ENCODE measurements around the gene TNP2. TPM values are rescaled to one million over a fixed set of nuclear protein-coding genes. Genes with fewer than 3 reads are reported as not detected.

TNP2 gene
- total RNA-seq, 1 experiment from 2014 or later, result not detected

DNA sequence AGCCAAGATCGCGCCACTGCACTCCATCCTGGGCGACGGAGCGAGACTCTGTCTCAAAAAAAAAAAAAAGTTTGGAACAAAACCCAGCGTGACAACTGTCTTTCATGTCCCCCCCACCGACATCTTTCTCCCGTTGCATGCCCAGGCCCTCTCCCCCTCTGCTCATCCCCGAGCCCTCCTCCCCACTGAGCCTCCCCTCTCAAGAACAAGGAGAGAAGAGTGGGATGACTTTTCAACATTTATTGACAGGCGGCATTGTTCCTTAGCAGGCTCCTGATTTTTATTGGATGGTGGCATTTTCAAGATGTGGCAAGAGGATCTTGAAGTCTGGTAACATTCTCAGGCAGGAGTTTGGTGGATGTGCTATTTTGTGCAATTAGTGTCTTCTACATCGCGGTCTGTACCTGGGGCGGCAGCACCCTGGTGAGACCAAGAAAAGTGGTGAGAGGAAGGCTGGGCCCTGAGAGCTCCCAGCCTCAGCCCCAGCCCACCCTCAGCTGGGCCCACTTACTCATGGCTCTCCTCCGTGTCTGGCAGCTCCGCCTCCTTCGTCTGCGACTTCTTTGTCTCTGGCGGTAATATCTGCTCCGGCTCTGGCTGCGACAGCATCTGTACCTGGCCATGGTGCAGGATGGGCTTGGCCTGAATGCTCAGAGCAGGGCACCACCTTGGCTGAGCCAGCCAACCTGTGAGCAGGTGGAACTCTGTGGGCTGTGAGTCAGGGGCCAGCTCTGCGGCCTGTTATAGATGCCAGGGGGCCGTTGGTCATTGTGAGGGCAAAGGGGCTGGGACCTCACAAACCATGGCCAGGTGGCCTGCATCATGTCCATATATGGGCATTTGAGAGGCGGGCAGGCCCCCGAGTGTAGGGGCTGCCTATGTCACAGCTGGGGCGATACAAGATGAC, 11.7 kb upstream of the TNP2 start, which contains the start of gene PRM1:
Gene PRM1 (minus strand): TSS at position 715 of the 907 bp plus-strand sequence. CDS start 92 bp downstream, at position 623.
- intact Hi-C loops (cut with micrococcal nuclease), result no loop called here
- TF ChIP-seq SRF (IDR thresholded peaks at IDR 0.05; ENCODE audit: low read depth) (no peak), SP1 (IDR thresholded peaks at IDR 0.05; ENCODE audit: low read depth) (no peak), RAD21 (IDR thresholded peaks at IDR 0.05; ENCODE audit: low read depth) (no peak), ZNF274 (IDR thresholded peaks at IDR 0.05; ENCODE audit: low read depth, low read length) (no peak), SIN3A (IDR thresholded peaks at IDR 0.05; ENCODE audit: low read depth) (no peak), EZH2 (IDR thresholded peaks at IDR 0.05) (no peak), CEBPB (IDR thresholded peaks at IDR 0.05; ENCODE audit: low read depth) (no peak), CBX3 (IDR thresholded peaks at IDR 0.05; ENCODE audit: low read depth) (no peak)
- TF ChIP-seq, protein P1, sequence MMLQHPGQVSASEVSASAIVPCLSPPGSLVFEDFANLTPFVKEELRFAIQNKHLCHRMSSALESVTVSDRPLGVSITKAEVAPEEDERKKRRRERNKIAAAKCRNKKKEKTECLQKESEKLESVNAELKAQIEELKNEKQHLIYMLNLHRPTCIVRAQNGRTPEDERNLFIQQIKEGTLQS (IDR thresholded peaks at IDR 0.05), result no peak
- TF ChIP-seq, protein P2, sequence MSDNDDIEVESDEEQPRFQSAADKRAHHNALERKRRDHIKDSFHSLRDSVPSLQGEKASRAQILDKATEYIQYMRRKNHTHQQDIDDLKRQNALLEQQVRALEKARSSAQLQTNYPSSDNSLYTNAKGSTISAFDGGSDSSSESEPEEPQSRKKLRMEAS (IDR thresholded peaks at IDR 0.05), result no peak
- TF ChIP-seq, protein P3, sequence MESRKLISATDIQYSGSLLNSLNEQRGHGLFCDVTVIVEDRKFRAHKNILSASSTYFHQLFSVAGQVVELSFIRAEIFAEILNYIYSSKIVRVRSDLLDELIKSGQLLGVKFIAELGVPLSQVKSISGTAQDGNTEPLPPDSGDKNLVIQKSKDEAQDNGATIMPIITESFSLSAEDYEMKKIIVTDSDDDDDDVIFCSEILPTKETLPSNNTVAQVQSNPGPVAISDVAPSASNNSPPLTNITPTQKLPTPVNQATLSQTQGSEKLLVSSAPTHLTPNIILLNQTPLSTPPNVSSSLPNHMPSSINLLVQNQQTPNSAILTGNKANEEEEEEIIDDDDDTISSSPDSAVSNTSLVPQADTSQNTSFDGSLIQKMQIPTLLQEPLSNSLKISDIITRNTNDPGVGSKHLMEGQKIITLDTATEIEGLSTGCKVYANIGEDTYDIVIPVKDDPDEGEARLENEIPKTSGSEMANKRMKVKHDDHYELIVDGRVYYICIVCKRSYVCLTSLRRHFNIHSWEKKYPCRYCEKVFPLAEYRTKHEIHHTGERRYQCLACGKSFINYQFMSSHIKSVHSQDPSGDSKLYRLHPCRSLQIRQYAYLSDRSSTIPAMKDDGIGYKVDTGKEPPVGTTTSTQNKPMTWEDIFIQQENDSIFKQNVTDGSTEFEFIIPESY (IDR thresholded peaks at IDR 0.05; ENCODE audit: extremely low read depth, insufficient replicate concordance, low read length), result no peak
- Histone ChIP-seq H3K9ac (ENCODE audit: low read length) (no peak within 1 kb of the TSS), H3K9me3 (ENCODE audit: control insufficient read depth in 1 of 2, insufficient read depth in 1 of 2, low read depth in 1 of 2, low read length in 2 of 2) (no peaks in the 10 kb centered on the region), H3K4me2 (ENCODE audit: low read length) (no peak within 1 kb of the TSS), H3K4me1 (ENCODE audit: control insufficient read depth in 1 of 2, insufficient read depth in 2 of 2, low read length in 2 of 2) (no peaks in the 10 kb centered on the region), H3K27me3 (ENCODE audit: insufficient read depth, low read length) (peaks cover 3% of the 10 kb centered on the region; the same call in 1 of the 2 replicates), H4K20me1 (ENCODE audit: insufficient read depth) (no peaks in the 10 kb centered on the region), H3K79me2 (ENCODE audit: insufficient read depth, low read length) (no peaks in the 10 kb centered on the region), H3K4me3 (replicated peaks in 1 of 2; ENCODE audit: low read depth in 1 of 2, low read length in 2 of 2) (no peak within 1 kb of the TSS), H3K27ac (ENCODE audit: low read depth, low read length) (no peak within 1 kb of the TSS), H2AFZ (ENCODE audit: low read depth, low read length, poor library complexity, severe bottlenecking) (no peak within 1 kb of the TSS), H3K36me3 (ENCODE audit: control insufficient read depth in 1 of 2, insufficient read depth in 2 of 2, low read length in 2 of 2) (no peaks in the 10 kb centered on the region), H3K9me2 (ENCODE audit: insufficient read depth) (no peaks in the 10 kb centered on the region)
- ATAC-seq (no peak), DNase-seq (ENCODE audit: low read depth, low spot score) (no peak)
- no TSS peak for BruUV-seq (replicated peaks)
- RAD21 ChIA-PET (ENCODE audit: low non-redundant PET in 1 of 2, low total read pairs in 2 of 2, uncharacterized antibody in 2 of 2, unreplicated experiment in 2 of 2), result no interaction called here
- POLR2A ChIA-PET, result no interaction called here
- CTCF ChIA-PET, result no interaction called here
